HFFc6 (cell line): ENCODE data around the gene PTPRN2. TPM values are rescaled to one million over a fixed set of nuclear protein-coding genes. Genes with fewer than 3 reads are reported as not detected.

Experiments used
- DNase-seq: peaks from one replicate; pipeline ENCODE4 v3.0.0-alpha.2; 2018
- H3K27ac Mint-ChIP-seq: 2 replicates; pipeline ENCODE4 v1.8.0; 2020; ENCODE audit warnings: mild to moderate bottlenecking, mixed read lengths
- H3K27me3 Mint-ChIP-seq: 2 replicates; pipeline ENCODE4 v1.8.0; 2021; ENCODE audit warnings: mild to moderate bottlenecking, moderate library complexity, mixed read lengths; ENCODE audit not compliant: insufficient read depth
- H3K36me3 Mint-ChIP-seq: 2 replicates; pipeline ENCODE4 v1.8.0; 2021; ENCODE audit warnings: low read depth, mixed read lengths
- H3K4me1 Mint-ChIP-seq: 2 replicates; pipeline ENCODE4 v1.8.0; 2020; ENCODE audit warnings: low read depth, mixed read lengths
- H3K4me3 Mint-ChIP-seq: 2 replicates; pipeline ENCODE4 v1.8.0; 2020; ENCODE audit warnings: mild to moderate bottlenecking, moderate library complexity, mixed read lengths
- H3K9me3 Mint-ChIP-seq: 2 replicates; pipeline ENCODE4 v1.8.0; 2020; ENCODE audit warnings: mild to moderate bottlenecking, mixed read lengths
- total RNA-seq, 6 experiments: library from RNA; stranded (reverse); fragmentation: NEBNext Ultra II Directional; extraction: Animal tissue kit (Norgen Biotek cat#: 25700); gene quantifications; 2 replicates in 1 of 6; 3 replicates in 5 of 6; pipeline ENCODE4 v1.2.3, GENCODE V29; 2021
- TF ChIP-seq, protein P1 (sequence below): fragments of 200-600 bp; sonication (generic); IDR thresholded peaks from 2 replicates; pipeline ENCODE4 v1.5.0; 2021; ENCODE audit warnings: antibody characterized with exemption, mild to moderate bottlenecking

Gene PTPRN2
- total RNA-seq, 6 experiments from 2014 or later, result 0.05 to 0.27 (median 0.23) TPM

DNA sequence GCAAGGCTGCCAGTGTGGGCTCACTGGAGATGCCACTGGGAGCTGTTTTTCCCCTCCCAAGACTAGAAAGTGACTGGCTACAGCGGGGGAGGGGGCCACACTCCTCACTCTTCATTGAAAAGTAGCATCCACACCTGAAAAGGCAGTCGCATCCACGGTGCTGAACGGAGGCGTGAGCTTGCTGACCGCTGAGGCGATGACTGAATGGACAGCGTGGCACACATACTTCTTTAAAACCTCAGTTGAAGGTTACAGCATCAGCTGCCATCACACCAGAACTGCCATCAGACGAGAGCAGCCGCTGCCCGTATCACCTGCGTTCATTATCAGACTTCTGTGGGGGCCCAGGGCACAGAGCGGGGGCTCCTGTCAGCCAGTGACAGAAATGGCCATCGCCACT, 923.6 kb downstream of the PTPRN2 start:
- H3K36me3 Mint-ChIP-seq, result no peaks in the 10 kb centered on the region
- H3K4me1 Mint-ChIP-seq, result no peaks in the 10 kb centered on the region
- no peak overlapping the region for H3K4me3 Mint-ChIP-seq
- TF ChIP-seq, protein P1, sequence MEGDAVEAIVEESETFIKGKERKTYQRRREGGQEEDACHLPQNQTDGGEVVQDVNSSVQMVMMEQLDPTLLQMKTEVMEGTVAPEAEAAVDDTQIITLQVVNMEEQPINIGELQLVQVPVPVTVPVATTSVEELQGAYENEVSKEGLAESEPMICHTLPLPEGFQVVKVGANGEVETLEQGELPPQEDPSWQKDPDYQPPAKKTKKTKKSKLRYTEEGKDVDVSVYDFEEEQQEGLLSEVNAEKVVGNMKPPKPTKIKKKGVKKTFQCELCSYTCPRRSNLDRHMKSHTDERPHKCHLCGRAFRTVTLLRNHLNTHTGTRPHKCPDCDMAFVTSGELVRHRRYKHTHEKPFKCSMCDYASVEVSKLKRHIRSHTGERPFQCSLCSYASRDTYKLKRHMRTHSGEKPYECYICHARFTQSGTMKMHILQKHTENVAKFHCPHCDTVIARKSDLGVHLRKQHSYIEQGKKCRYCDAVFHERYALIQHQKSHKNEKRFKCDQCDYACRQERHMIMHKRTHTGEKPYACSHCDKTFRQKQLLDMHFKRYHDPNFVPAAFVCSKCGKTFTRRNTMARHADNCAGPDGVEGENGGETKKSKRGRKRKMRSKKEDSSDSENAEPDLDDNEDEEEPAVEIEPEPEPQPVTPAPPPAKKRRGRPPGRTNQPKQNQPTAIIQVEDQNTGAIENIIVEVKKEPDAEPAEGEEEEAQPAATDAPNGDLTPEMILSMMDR, result no peak
- H3K9me3 Mint-ChIP-seq, result peaks cover 9% of the 10 kb centered on the region; the same call in 1 of the 2 replicates
- DNase-seq, result no peak
- no peaks in the 10 kb centered on the region; the same call in 1 of the 2 replicates for H3K27me3 Mint-ChIP-seq
- no peak overlapping the region for H3K27ac Mint-ChIP-seq

GRCh38 chr7:157662981-157663716, 924.5 kb downstream of the PTPRN2 start:
- no peaks in the 10 kb centered on the region for H3K36me3 Mint-ChIP-seq
- TF ChIP-seq, protein P1, result no peak
- no peaks in the 10 kb centered on the region for H3K4me1 Mint-ChIP-seq
- no peak overlapping the region for H3K27ac Mint-ChIP-seq
- H3K4me3 Mint-ChIP-seq, result no peak overlapping the region
- H3K9me3 Mint-ChIP-seq, result peaks cover 9% of the 10 kb centered on the region; the same call in 1 of the 2 replicates
- DNase-seq, result no peak
- no peaks in the 10 kb centered on the region for H3K27me3 Mint-ChIP-seq

DNA sequence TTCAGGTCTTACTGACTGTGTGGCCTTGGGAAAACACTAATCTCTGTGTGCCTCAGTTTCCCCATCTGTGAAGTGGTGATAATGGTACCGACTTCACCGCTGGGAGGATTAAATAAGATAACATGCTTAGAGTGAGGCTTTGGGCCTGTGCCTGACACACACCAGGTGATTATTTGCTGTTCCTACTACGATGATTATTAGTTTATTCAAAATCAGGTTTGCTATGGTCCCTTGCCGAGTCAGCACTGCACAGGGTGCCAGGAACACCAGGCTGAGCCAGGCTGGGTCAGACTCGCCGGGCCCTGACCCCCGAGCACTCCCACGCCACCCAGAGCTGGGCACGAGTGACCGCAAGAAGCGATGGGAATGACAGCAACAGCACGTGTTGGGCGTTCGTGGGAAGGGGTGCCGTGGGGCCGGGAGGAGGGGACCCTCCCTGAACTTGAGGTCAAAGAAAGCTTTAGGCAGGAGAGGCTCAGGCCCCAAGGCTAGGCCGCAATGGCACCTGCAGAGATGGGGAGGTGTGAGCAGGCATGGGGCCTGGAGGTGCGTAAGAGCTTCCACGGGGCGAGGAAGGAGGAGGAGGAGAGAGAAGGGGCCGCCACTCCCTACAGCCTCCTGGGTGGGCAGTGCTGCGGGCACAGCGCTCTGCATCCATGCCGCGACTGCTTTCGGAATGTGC, 925.4 kb downstream of the PTPRN2 start:
- no peak for DNase-seq
- TF ChIP-seq, protein P1, result no peak
- no peak overlapping the region for H3K4me3 Mint-ChIP-seq
- no peaks in the 10 kb centered on the region for H3K4me1 Mint-ChIP-seq
- H3K9me3 Mint-ChIP-seq, result peaks cover 9% of the 10 kb centered on the region; the same call in 1 of the 2 replicates
- no peaks in the 10 kb centered on the region for H3K27me3 Mint-ChIP-seq
- no peak overlapping the region for H3K27ac Mint-ChIP-seq
- H3K36me3 Mint-ChIP-seq, result no peaks in the 10 kb centered on the region

DNA sequence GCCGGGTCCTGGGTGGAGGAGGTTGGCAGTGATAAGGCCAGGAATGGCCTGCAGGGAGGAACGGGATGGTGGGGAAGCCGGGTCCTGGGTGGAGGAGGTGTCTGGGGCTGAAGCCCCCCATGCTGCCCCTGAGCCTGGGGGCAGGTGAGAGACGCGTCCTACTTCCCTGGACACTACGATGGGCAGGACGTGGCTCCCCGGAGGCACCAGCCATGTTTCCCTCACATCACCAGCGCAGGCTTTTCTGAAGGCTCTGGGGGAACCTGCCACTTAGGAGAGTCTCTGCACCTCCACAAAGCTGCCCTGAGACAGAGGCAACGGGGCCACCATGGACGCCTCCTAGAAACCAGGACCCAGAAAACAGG, 926.0 kb downstream of the PTPRN2 start:
- Mint-ChIP-seq H3K27me3 (no peaks in the 10 kb centered on the region), H3K36me3 (no peaks in the 10 kb centered on the region), H3K4me3 (no peak overlapping the region), H3K27ac (no peak overlapping the region), H3K4me1 (no peaks in the 10 kb centered on the region), H3K9me3 (peaks cover 9% of the 10 kb centered on the region; the same call in 1 of the 2 replicates)
- TF ChIP-seq, protein P1, result no peak
- no peak for DNase-seq

DNA sequence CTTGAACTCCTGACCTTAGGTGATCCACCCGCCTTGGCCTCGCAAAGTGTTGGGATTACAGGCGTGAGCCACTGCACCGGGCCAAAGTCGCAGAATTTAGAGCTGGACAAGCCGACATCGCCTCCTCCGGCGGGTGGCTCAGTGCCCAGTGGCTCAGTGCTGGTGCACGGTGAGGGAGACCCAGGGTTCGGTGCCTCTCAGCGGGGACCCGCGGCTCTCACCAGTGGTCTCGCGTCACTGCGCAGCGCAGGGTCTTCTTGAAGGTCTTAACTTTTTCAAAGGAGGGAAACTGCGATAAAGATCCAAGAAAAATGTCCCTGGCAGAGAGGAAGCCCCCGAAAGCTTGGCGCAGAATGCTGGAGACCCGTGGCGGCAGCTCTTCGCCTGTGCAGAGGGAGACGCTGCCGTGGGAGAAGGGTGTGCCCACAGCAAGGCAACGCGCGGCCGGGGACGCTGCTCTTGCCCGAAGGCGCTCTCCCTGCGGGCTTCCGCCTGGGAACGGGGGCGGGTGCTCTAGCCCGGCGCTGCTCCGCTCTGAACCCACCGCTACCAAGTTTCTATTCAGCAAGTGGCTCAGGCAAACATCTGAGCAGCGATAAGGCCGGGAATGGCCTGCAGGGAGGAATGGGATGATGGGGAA, 926.5 kb downstream of the PTPRN2 start:
- H3K9me3 Mint-ChIP-seq, result peaks cover 8% of the 10 kb centered on the region; the same call in 1 of the 2 replicates
- no peak overlapping the region for H3K27ac Mint-ChIP-seq
- no peaks in the 10 kb centered on the region for H3K4me1 Mint-ChIP-seq
- no peak overlapping the region for H3K4me3 Mint-ChIP-seq
- H3K36me3 Mint-ChIP-seq, result no peaks in the 10 kb centered on the region
- TF ChIP-seq, protein P1, result no peak
- DNase-seq, result no peak
- H3K27me3 Mint-ChIP-seq, result no peaks in the 10 kb centered on the region
